GM15510 (cell line): Measurements from ENCODE around the gene UCK1.
A peak's percentile ranks its signal among the peaks of the same experiment; 100 is the strongest.

Experiments used
- POLR2A ChIP-seq: IDR thresholded peaks from 3 replicates; pipeline ENCODE4 v1.6.1; 2011; ENCODE audit warnings: borderline replicate concordance; ENCODE audit not compliant: insufficient read length; ENCODE audit errors: extremely low read depth

UCK1 gene

GRCh38 chr9:131529597-131530545 lies 1.2 kb downstream of the UCK1 start:
- no peak for TF ChIP-seq POLR2A

- no peak for TF ChIP-seq POLR2A
Measured at GRCh38 chr9:131528886-131529505, 2.1 kb downstream of the UCK1 start.

- no peak for TF ChIP-seq POLR2A
Measured at GRCh38 chr9:131528186-131528585, 2.9 kb downstream of the UCK1 start.

- no peak for TF ChIP-seq POLR2A
Measured at GRCh38 chr9:131525643-131526565, 5.2 kb downstream of the UCK1 start.

- no peak for TF ChIP-seq POLR2A
Measured at GRCh38 chr9:131524665-131525315, 6.3 kb downstream of the UCK1 start.

- no peak for TF ChIP-seq POLR2A
Measured at GRCh38 chr9:131523451-131524435, 7.3 kb downstream of the UCK1 start.

- no peak for TF ChIP-seq POLR2A
Measured at GRCh38 chr9:131523086-131523388, 8.0 kb downstream of the UCK1 start.

- TF ChIP-seq POLR2A = peak; percentile 1
Measured at GRCh38 chr9:131522257-131523085, 8.6 kb downstream of the UCK1 start.

GRCh38 chr9:131521822-131522221 lies 9.2 kb downstream of the UCK1 start:
- no peak for TF ChIP-seq POLR2A

GRCh38 chr9:131521203-131521602 lies 9.9 kb downstream of the UCK1 start:
- no peak for TF ChIP-seq POLR2A

- TF ChIP-seq POLR2A = no peak
Measured at GRCh38 chr9:131520503-131520902, 10.6 kb downstream of the UCK1 start.

GRCh38 chr9:131518553-131518952 lies 12.5 kb downstream of the UCK1 start:
- no peak for TF ChIP-seq POLR2A
